Neural cell (in vitro differentiated cells): ENCODE data around the gene PLCXD3.

Experiments
- CTCF ChIP-seq: fragments of 450-650 bp; IDR thresholded peaks from 2 replicates; pipeline ENCODE4 v1.5.1; 2014; ENCODE audit warnings: antibody characterized with exemption, mild to moderate bottlenecking, moderate library complexity; ENCODE audit not compliant: poor library complexity, severe bottlenecking
- EP300 ChIP-seq: fragments of 450-650 bp; conservative IDR thresholded peaks from 2 replicates; pipeline ENCODE4 v1.6.1; 2014; ENCODE audit warnings: antibody characterized with exemption, mild to moderate bottlenecking, moderate library complexity; ENCODE audit not compliant: poor library complexity, severe bottlenecking
- POLR2AphosphoS5 ChIP-seq: IDR thresholded peaks from 2 replicates; pipeline ENCODE4 v1.6.1; 2012
- RAD21 ChIP-seq: fragments of 450-650 bp; conservative IDR thresholded peaks from 2 replicates; pipeline ENCODE4 v1.6.1; 2014; ENCODE audit warnings: antibody characterized with exemption, mild to moderate bottlenecking, moderate library complexity
- SMC3 ChIP-seq: fragments of 450-650 bp; conservative IDR thresholded peaks from 2 replicates; pipeline ENCODE4 v1.6.1; 2014; ENCODE audit warnings: antibody characterized with exemption, mild to moderate bottlenecking, moderate library complexity; ENCODE audit not compliant: poor library complexity
- TAF1 ChIP-seq: IDR thresholded peaks from 2 replicates; pipeline ENCODE4 v1.6.1; 2012; ENCODE audit warnings: low read depth
- TF ChIP-seq, protein P1 (sequence below): IDR thresholded peaks from 2 replicates; pipeline ENCODE4 v1.6.1; 2012; ENCODE audit warnings: borderline replicate concordance

GRCh38 chr5:41539454-41539853 is 29.1 kb upstream of the PLCXD3 start:
- TF ChIP-seq POLR2AphosphoS5 = no peak
- no peak for TF ChIP-seq CTCF
- TF ChIP-seq, protein P1, sequence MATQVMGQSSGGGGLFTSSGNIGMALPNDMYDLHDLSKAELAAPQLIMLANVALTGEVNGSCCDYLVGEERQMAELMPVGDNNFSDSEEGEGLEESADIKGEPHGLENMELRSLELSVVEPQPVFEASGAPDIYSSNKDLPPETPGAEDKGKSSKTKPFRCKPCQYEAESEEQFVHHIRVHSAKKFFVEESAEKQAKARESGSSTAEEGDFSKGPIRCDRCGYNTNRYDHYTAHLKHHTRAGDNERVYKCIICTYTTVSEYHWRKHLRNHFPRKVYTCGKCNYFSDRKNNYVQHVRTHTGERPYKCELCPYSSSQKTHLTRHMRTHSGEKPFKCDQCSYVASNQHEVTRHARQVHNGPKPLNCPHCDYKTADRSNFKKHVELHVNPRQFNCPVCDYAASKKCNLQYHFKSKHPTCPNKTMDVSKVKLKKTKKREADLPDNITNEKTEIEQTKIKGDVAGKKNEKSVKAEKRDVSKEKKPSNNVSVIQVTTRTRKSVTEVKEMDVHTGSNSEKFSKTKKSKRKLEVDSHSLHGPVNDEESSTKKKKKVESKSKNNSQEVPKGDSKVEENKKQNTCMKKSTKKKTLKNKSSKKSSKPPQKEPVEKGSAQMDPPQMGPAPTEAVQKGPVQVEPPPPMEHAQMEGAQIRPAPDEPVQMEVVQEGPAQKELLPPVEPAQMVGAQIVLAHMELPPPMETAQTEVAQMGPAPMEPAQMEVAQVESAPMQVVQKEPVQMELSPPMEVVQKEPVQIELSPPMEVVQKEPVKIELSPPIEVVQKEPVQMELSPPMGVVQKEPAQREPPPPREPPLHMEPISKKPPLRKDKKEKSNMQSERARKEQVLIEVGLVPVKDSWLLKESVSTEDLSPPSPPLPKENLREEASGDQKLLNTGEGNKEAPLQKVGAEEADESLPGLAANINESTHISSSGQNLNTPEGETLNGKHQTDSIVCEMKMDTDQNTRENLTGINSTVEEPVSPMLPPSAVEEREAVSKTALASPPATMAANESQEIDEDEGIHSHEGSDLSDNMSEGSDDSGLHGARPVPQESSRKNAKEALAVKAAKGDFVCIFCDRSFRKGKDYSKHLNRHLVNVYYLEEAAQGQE = no peak
- no peak for TF ChIP-seq EP300
- no peak for TF ChIP-seq TAF1
- TF ChIP-seq RAD21 = peak; percentile 18
- no peak for TF ChIP-seq SMC3
